GM21515 (cell line): Measurements from ENCODE around the gene VAV2.

Experiments used
- ATAC-seq: cut with Tn5 transposase; IDR thresholded peaks from one replicate; pipeline ENCODE4 v1.9.1; 2021; ENCODE audit not compliant: unreplicated experiment

Gene VAV2

GRCh38 chr9:133841167-133841812 is 150.8 kb downstream of the VAV2 start:
- ATAC-seq = no peak

DNA sequence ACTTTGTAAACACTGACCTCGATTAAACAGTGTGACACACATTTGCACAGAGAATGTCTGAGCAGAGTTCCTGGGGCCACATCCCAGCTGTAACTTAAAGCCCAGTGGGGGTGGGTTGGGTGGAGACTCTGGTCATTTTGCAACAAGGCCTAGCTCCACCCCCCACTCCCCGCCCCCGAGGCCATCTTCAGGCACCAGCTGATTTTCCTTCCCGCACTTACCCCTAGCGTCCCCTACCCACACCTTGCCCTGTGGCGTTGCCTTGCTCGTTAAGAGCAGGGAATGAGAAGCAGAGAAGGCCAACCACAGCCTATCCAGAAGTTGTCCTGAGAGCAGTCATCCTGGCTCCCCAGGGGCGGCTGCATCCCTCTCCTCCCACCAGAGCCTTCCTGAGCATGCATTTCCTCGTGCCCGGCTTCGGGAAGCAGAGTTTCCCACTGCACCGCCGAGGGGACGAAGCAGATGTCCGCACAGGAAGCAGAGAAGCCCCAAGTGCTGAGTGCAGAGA is 152.2 kb downstream of the VAV2 start:
- ATAC-seq = no peak

- ATAC-seq = no peak
These were observed 153.1 kb downstream of the VAV2 start for GRCh38 chr9:133838859-133839507.

- no peak for ATAC-seq
These were observed 154.2 kb downstream of the VAV2 start for GRCh38 chr9:133837627-133838597.

GRCh38 chr9:133836818-133837217 is 155.3 kb downstream of the VAV2 start:
- ATAC-seq = no peak

DNA sequence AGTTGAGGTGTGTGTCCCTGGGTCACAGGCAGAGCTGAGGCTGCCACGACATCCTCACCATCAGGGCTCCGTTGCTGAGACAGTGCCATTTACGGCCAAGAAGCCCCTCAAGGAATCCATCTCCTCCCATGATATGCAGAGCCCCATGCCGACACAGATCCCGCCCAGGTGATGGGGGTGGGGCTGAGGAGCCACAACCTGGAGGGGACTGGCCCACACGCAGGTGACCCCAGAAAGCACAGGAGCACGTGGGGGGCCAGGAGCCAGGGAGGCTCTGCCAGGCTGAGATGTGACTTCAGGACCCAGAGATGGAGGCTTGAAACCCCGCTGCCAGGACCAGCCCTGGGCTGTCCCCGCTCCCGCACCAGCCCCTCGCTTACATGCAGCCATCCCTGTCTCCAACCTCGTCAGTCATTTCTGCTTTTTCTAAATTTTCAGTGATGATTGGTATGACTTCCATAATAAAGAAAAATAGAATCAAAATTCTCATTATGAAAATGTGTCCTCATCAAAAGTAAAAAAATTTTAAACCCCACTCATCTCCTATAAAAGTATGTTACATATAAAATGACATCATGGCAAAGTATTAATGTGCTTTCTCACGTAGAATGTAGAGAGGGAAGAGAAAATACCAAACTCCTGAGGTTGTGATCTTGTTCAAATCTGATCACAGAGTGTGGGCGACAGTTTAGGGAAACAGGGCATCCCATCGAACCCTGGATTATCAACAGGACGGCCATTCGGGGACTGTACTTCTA is 155.9 kb downstream of the VAV2 start:
- ATAC-seq = no peak

GRCh38 chr9:133835262-133835901 is 156.7 kb downstream of the VAV2 start:
- no peak for ATAC-seq

DNA sequence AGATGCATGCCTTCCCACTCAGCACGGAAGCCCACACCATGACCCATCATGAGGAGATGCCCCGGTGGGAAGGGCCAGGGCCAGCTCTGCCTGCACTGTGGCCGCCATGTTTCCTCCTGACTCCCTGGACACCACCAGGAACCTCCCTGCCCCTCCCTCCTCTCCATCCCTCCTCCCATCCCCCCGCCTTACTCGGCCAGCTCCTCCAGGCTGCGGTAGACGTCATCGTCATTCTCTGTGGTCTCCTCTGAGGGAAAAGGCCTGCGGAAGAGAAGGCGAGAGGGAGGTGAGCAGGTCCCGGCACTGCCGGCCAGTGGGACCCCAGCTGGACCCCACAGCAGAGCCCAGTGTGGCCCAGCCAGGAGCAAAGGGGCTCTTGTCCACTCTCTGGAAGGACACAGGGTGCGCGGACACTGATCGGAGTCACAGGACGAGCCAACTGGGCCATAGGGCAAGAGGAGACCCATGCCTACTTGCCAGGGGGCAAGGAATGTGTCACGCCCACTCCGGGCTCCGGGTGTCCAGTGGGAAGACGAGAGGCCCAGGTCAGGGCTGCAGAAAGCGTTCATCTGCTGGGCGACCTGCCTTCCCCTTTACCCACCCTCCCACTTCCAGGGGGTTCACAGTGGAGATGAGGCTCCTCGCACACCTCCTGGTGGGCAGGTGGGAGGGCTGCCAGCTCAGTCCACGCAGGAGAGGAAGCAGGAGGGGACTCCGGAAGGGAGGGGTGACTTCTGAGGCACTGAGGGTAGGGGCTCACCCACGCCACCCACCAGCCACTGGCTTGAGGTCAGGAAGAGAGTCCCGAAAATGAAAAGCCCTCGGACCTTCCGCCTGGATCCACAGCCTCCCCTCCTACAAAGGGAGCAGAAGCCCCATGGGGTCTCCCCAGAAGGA is 157.8 kb downstream of the VAV2 start:
- no peak for ATAC-seq

- ATAC-seq = no peak
These were observed 158.6 kb downstream of the VAV2 start for GRCh38 chr9:133833388-133834025.

GRCh38 chr9:133832877-133833276 is 159.2 kb downstream of the VAV2 start:
- ATAC-seq = no peak

- ATAC-seq = no peak
These were observed 161.4 kb downstream of the VAV2 start for GRCh38 chr9:133830711-133831110.

- no peak for ATAC-seq
These were observed 161.8 kb downstream of the VAV2 start for GRCh38 chr9:133830310-133830709.

DNA sequence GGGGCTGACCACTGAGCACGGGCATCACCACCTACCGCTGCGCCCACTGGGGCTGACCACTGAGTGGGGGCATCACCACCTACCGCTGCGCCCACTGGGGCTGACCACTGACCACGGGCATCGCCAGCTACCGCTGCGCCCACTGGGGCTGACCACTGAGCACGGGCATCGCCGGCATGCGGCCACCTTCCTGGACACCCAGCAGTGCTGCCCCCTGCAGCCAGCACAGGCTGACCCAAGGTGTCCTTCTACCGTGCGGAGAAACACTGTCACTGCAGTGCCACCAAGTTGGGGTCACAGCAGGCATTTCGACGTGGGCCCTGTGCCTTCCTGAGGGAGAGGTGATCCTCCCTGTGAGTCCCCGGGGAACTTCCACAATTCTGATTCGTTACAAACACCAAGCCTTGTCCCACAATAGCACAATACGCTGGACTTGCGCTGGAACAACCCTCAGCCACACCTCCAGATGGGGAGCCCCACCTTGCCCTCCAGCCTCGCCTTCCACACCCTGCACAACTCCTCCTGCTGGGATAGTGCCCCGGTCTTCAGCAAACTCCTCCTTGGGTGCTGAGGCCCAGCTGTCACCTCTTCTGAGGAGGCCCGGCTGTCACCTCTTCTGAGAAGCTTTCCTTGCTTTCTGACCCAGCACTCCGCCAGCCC is 163.7 kb downstream of the VAV2 start:
- ATAC-seq = no peak

DNA sequence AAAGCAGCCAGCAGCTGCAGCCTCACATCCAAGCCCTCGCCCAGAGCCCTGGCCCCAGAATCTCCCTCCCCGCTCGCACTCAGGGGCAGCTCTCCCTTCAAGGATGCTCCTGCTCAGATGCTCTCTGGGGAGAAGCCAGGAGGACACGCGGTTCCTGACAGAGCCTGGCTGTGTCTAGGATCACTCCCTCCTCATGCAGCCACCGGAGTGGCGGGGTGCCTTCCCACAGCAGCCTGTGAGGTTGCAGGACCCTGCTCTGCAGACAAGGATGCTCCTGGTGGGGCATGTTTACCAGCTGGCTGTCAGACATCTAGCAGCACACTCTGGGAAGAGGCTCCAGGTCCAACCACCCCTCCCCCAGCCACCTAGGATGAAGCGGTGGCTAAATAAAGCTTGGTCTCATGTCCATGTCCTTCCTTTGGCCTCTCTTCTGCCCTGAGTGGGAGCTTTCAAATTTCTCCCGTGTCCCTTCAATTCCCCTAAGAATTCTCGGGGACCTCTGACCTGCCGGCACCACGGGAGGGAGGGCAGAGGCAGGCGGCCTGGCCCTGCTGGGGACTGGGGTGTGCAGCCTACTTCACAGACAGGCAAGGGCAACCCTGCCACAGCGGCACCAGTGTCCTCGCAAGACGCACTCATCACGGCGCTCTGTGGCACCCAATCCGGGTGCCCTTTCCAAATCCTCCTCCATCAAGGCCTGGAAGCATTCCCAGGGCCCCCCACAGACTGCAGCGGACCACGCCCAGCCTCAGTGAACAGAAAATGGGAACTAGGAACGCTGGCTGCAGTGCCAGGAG is 165.6 kb downstream of the VAV2 start:
- ATAC-seq = no peak

DNA sequence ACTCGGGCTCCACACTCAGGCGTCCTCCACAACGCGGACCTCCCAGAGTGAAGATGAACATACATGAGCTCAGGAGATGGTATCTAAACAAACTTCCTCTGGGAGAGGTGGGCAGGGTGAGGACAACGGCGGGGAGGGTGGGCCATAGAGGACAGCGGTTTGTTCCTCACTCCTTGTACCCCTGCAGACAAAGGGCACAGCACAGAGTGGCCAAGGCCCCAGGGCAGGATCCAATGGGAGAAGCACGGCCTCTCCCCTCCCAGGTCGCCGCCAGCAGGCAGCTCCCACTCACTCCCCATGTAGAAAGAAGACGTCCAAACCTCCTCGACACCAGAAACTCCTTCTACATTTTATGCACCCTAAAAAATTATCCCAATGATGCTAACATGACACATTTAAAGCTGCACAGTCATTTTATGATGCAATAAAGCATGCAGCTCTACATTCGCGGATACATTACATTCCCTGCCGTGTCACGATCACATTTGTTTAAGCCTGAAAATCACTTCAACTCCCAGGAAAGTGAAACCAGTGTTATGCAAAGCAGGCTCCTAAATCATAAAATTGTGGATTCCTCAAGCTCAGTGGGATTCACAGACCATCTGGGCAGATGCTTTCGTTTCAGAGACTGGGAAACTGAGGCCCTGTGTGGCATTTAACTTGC is 166.4 kb downstream of the VAV2 start:
- no peak for ATAC-seq

DNA sequence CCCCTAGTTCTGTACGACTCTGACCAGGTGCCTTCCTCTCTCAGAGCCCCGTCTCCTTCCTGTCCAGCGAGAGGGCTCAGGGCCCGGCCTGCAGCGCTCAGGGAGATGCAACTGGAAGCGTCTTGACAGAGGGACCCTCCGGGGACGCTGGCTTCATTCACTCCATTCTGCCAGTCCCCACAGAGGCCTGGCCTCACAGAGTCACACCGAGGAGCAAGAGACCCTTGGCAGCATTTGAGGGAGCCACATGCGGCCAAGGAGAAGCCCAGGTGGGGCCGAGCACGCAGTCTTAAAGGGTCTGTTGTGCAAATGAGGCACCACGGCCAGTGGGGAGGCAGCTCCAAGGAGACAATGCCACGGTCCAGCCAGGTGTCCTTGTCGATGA is 167.3 kb downstream of the VAV2 start:
- ATAC-seq = no peak
